Activated T-helper 1 cell treated with Interleukin-2 at 50 U/mL for 16 hours (primary cell): Measurements from ENCODE around the gene CD99L2.

ENCODE experiments used
- DNase-seq: peaks from one replicate; pipeline ENCODE4 v3.0.0-alpha.2; 2020; ENCODE audit warnings: low read depth

Gene CD99L2

GRCh38 chrX:150762258-150763165 is 136.0 kb downstream of the CD99L2 start:
- DNase-seq, result no peak

- DNase-seq, result no peak
Observed at GRCh38 chrX:150761819-150762216, 136.7 kb downstream of the CD99L2 start.

- DNase-seq, result no peak
Observed at GRCh38 chrX:150761176-150761818, 137.2 kb downstream of the CD99L2 start.

- DNase-seq, result no peak
Observed at GRCh38 chrX:150759568-150760416, 138.7 kb downstream of the CD99L2 start.

- DNase-seq, result no peak
Observed at GRCh38 chrX:150757371-150757770, 141.1 kb downstream of the CD99L2 start.

- DNase-seq, result no peak
Observed at GRCh38 chrX:150753968-150754367, 144.5 kb downstream of the CD99L2 start.

GRCh38 chrX:150753357-150753756 is 145.1 kb downstream of the CD99L2 start:
- DNase-seq, result no peak

GRCh38 chrX:150752124-150752523 is 146.3 kb downstream of the CD99L2 start:
- no peak for DNase-seq

- DNase-seq, result no peak
Observed at GRCh38 chrX:150736475-150736874, 162.0 kb downstream of the CD99L2 start.

GRCh38 chrX:150731795-150732194 is 166.7 kb downstream of the CD99L2 start:
- DNase-seq, result no peak

- DNase-seq, result no peak
Observed at GRCh38 chrX:150730719-150731118, 167.7 kb downstream of the CD99L2 start.

- DNase-seq, result no peak
Observed at GRCh38 chrX:150729956-150730355, 168.5 kb downstream of the CD99L2 start.

- DNase-seq, result no peak
Observed at GRCh38 chrX:150719621-150720020, 178.8 kb downstream of the CD99L2 start.
